Measurements from ENCODE around the gene GUF1.

GUF1 gene

GRCh38 chr4:44700427-44700826, 22.2 kb downstream of the GUF1 start:
- TF ChIP-seq ZBTB7A (IDR thresholded peaks at IDR 0.05; ENCODE audit: low read depth) (no peak), TAF1 (IDR thresholded peaks at IDR 0.05; ENCODE audit: low read depth) (no peak), TCF12 (IDR thresholded peaks at IDR 0.05; ENCODE audit: low read depth) (no peak), CEBPB (IDR thresholded peaks at IDR 0.05) (no peak), CREB1 (IDR thresholded peaks at IDR 0.05; ENCODE audit: low read depth) (no peak), EP300 (IDR thresholded peaks at IDR 0.05; ENCODE audit: borderline replicate concordance) (no peak), MAX (IDR thresholded peaks at IDR 0.05) (no peak), REST (IDR thresholded peaks at IDR 0.05; ENCODE audit: low read depth) (no peak), TEAD4 (IDR thresholded peaks at IDR 0.05) (no peak), USF1 (IDR thresholded peaks at IDR 0.05) (no peak), FOXM1 (IDR thresholded peaks at IDR 0.05; ENCODE audit: borderline replicate concordance, low read depth) (no peak)

- no peak for TF ChIP-seq RAD21 (IDR thresholded peaks at IDR 0.05; ENCODE audit: low read depth)
- no peak for TF ChIP-seq NFIC (IDR thresholded peaks at IDR 0.05)
- TF ChIP-seq REST (IDR thresholded peaks at IDR 0.05; ENCODE audit: low read depth) = no peak
- TF ChIP-seq EP300 (IDR thresholded peaks at IDR 0.05; ENCODE audit: borderline replicate concordance) = no peak
- no peak for TF ChIP-seq MAX (IDR thresholded peaks at IDR 0.05)
- no peak for TF ChIP-seq EGR1 (IDR thresholded peaks at IDR 0.05)
- TF ChIP-seq TCF12 (IDR thresholded peaks at IDR 0.05; ENCODE audit: low read depth) = no peak
- no peak for TF ChIP-seq CEBPB (IDR thresholded peaks at IDR 0.05)
- no peak for TF ChIP-seq YY1 (IDR thresholded peaks at IDR 0.05; ENCODE audit: low read depth)
- TF ChIP-seq USF1 (IDR thresholded peaks at IDR 0.05) = no peak
- no peak for TF ChIP-seq CREB1 (IDR thresholded peaks at IDR 0.05; ENCODE audit: low read depth)
These were observed 22.8 kb downstream of the GUF1 start for GRCh38 chr4:44701037-44701436.

- TF ChIP-seq TAF1 (IDR thresholded peaks at IDR 0.05; ENCODE audit: low read depth) = no peak
- no peak for TF ChIP-seq USF1 (IDR thresholded peaks at IDR 0.05)
- no peak for TF ChIP-seq CEBPB (IDR thresholded peaks at IDR 0.05)
- TF ChIP-seq EGR1 (IDR thresholded peaks at IDR 0.05) = no peak
- TF ChIP-seq REST (IDR thresholded peaks at IDR 0.05; ENCODE audit: low read depth) = no peak
- no peak for TF ChIP-seq ZBTB7A (IDR thresholded peaks at IDR 0.05; ENCODE audit: low read depth)
- TF ChIP-seq TCF12 (IDR thresholded peaks at IDR 0.05; ENCODE audit: low read depth) = no peak
- no peak for TF ChIP-seq RAD21 (IDR thresholded peaks at IDR 0.05; ENCODE audit: low read depth)
- no peak for TF ChIP-seq YY1 (IDR thresholded peaks at IDR 0.05; ENCODE audit: low read depth)
These were observed 26.5 kb downstream of the GUF1 start for GRCh38 chr4:44704673-44705072.

- no peak for TF ChIP-seq TAF1 (IDR thresholded peaks at IDR 0.05; ENCODE audit: low read depth)
- TF ChIP-seq ZBTB7A (IDR thresholded peaks at IDR 0.05; ENCODE audit: low read depth) = no peak
- TF ChIP-seq EGR1 (IDR thresholded peaks at IDR 0.05) = no peak
- TF ChIP-seq CEBPB (IDR thresholded peaks at IDR 0.05) = no peak
- TF ChIP-seq NFIC (IDR thresholded peaks at IDR 0.05) = no peak
- TF ChIP-seq USF1 (IDR thresholded peaks at IDR 0.05) = no peak
- TF ChIP-seq MAX (IDR thresholded peaks at IDR 0.05) = no peak
- no peak for TF ChIP-seq EP300 (IDR thresholded peaks at IDR 0.05; ENCODE audit: borderline replicate concordance)
- no peak for TF ChIP-seq YY1 (IDR thresholded peaks at IDR 0.05; ENCODE audit: low read depth)
- TF ChIP-seq FOXM1 (IDR thresholded peaks at IDR 0.05; ENCODE audit: borderline replicate concordance, low read depth) = no peak
- TF ChIP-seq REST (IDR thresholded peaks at IDR 0.05; ENCODE audit: low read depth) = no peak
- no peak for TF ChIP-seq RAD21 (IDR thresholded peaks at IDR 0.05; ENCODE audit: low read depth)
- TF ChIP-seq TCF12 (IDR thresholded peaks at IDR 0.05; ENCODE audit: low read depth) = no peak
- no peak for TF ChIP-seq TEAD4 (IDR thresholded peaks at IDR 0.05)
- TF ChIP-seq CREB1 (IDR thresholded peaks at IDR 0.05; ENCODE audit: low read depth) = no peak
These were observed 34.9 kb downstream of the GUF1 start for GRCh38 chr4:44713125-44713524.
